Natural killer cell (primary cell): ENCODE results near the gene SORBS2. TPM values are rescaled to one million over a fixed set of nuclear protein-coding genes. Genes with fewer than 3 reads are reported as not detected.

Experiments
- ATAC-seq, 3 donors: fragments of 150-1000 bp in 2 of 3; fragments of 200-7000 bp in 1 of 3; cut with Tn5 transposase; 1 replicate in 1 of 3; 2 replicates in 2 of 3; pipeline ENCODE4 v1.10.0; 2021; ENCODE audit warnings: mild to moderate bottlenecking in 2 of 3, moderate library complexity in 2 of 3
- DNase-seq, 2 donors: peaks; one replicate each; pipeline versions ENCODE4 v3.0.0 to v3.0.0-alpha.2; 2013 to 2021; ENCODE audit warnings: mixed read lengths in 1 of 2
- H3K27ac ChIP-seq: one replicate; pipeline ENCODE4 v1.5.1; 2013; ENCODE audit warnings: mild to moderate bottlenecking, low read length
- H3K27me3 ChIP-seq: one replicate; pipeline ENCODE4 v1.6.1; 2013; ENCODE audit warnings: low read length; ENCODE audit not compliant: control insufficient read depth, insufficient read depth
- H3K36me3 ChIP-seq: one replicate; pipeline ENCODE4 v1.6.1; 2013; ENCODE audit warnings: low read length; ENCODE audit not compliant: control insufficient read depth, insufficient read depth
- H3K4me1 ChIP-seq: one replicate; pipeline ENCODE4 v1.6.1; 2013; ENCODE audit warnings: low read length; ENCODE audit not compliant: control insufficient read depth, insufficient read depth
- H3K4me3 ChIP-seq: one replicate; pipeline ENCODE4 v1.5.1; 2013; ENCODE audit warnings: low read length
- H3K9me3 ChIP-seq: one replicate; pipeline ENCODE4 v1.6.1; 2013; ENCODE audit warnings: low read length; ENCODE audit not compliant: control insufficient read depth, insufficient read depth
- H3K27ac Mint-ChIP-seq, 2 donors: one replicate each; pipeline ENCODE4 v1.8.0; 2022; ENCODE audit warnings: mild to moderate bottlenecking in 2 of 2, mixed read lengths in 2 of 2, moderate library complexity in 1 of 2
- H3K27me3 Mint-ChIP-seq, 2 donors: one replicate each; pipeline ENCODE4 v1.8.0; 2022; ENCODE audit warnings: low read depth in 2 of 2, mixed read lengths in 2 of 2
- H3K36me3 Mint-ChIP-seq: one replicate; pipeline ENCODE4 v1.8.0; 2022; ENCODE audit warnings: mixed read lengths
- H3K4me1 Mint-ChIP-seq, 2 donors: one replicate each; pipeline ENCODE4 v1.8.0; 2022; ENCODE audit warnings: mixed read lengths in 2 of 2
- H3K4me3 Mint-ChIP-seq: one replicate; pipeline ENCODE4 v1.8.0; 2022; ENCODE audit warnings: mild to moderate bottlenecking, moderate library complexity, mixed read lengths
- H3K9me3 Mint-ChIP-seq, 2 donors: one replicate each; pipeline ENCODE4 v1.8.0; 2022; ENCODE audit warnings: mixed read lengths in 2 of 2
- WGBS: methylation state at CpG from one replicate; pipeline ENCODE4 v1.1.7; 2013; ENCODE audit warnings: missing lambda C conversion rate; ENCODE audit not compliant: insufficient coverage; 5-methylcytosine and 5-hydroxymethylcytosine counted together
- intact Hi-C: fragments of 100-400 bp; cut with micrococcal nuclease; formaldehyde crosslinking; loops from one replicate; pipeline ENCODE4 v1.14.2; 2022
- total RNA-seq, 4 donors: library from RNA; stranded (reverse); fragments of 120-200 nt in 1 of 4; gene quantifications; one replicate each; pipeline versions ENCODE4 v1.2.3 to v1.2.4, GENCODE V29; 2013 to 2022
- TF ChIP-seq, protein P1 (sequence below): fragments of 200-600 bp; IDR thresholded peaks from one replicate; pipeline ENCODE4 v1.8.0; 2022; ENCODE audit warnings: antibody characterized with exemption

Gene SORBS2
- total RNA-seq, 3 donors from 2014 or later (not counting 1 experiment from before 2014, with no cell fraction given) = 10.2 to 15.6 (median 13.5) TPM

DNA sequence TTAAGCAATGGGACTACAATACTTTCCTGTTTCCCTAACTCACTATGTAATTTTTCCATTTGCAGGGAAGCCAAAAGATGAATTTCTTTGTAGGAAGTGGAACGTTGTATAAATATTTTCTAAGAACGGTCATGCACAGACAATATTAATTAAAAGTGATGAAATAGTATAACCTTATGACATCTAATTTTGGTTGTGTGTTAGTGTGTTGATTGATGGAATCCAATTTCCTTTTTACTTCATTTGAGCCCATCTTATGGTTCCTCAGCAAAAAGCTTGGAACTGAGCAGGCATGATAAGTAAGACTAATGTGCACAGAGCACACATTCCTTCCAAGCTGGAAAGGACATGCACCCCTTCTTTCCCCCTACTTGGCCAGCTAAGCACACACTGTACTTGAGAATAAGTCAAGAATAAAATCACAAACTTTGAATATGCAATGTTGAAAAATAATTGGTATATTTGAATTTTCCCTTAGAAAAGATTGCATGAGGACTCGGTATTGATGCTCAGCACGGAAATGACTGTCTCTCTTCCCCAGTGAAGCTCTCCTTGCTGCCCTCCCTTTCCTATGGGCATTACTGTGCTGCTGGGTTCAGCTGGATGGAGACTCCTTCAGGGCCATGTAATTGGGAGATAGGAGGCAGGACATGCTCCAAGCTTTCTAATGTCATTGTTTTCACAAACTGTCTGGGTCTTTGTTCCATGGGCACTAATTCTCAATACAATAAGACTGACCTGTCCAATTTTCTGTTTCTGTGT lies 257.4 kb downstream of the SORBS2 start:
- no peak overlapping the region for H3K27ac ChIP-seq
- intact Hi-C loops = no loop called here
- ATAC-seq = no peak
- WGBS = 90% methylated on average over 2 of the region's 4 CpGs
- TF ChIP-seq, protein P1, sequence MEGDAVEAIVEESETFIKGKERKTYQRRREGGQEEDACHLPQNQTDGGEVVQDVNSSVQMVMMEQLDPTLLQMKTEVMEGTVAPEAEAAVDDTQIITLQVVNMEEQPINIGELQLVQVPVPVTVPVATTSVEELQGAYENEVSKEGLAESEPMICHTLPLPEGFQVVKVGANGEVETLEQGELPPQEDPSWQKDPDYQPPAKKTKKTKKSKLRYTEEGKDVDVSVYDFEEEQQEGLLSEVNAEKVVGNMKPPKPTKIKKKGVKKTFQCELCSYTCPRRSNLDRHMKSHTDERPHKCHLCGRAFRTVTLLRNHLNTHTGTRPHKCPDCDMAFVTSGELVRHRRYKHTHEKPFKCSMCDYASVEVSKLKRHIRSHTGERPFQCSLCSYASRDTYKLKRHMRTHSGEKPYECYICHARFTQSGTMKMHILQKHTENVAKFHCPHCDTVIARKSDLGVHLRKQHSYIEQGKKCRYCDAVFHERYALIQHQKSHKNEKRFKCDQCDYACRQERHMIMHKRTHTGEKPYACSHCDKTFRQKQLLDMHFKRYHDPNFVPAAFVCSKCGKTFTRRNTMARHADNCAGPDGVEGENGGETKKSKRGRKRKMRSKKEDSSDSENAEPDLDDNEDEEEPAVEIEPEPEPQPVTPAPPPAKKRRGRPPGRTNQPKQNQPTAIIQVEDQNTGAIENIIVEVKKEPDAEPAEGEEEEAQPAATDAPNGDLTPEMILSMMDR = no peak
- H3K27me3 Mint-ChIP-seq = peaks cover 2 to 27% of the 10 kb centered on the region in 2 donors
- H3K9me3 ChIP-seq = no peaks in the 10 kb centered on the region
- DNase-seq = no peak
- H3K36me3 ChIP-seq = no peaks in the 10 kb centered on the region
- no peaks in the 10 kb centered on the region for H3K9me3 Mint-ChIP-seq
- H3K27me3 ChIP-seq = no peaks in the 10 kb centered on the region
- no peaks in the 10 kb centered on the region for H3K36me3 Mint-ChIP-seq
- H3K4me3 ChIP-seq = no peak overlapping the region
- no peak overlapping the region for H3K27ac Mint-ChIP-seq
- no peaks in the 10 kb centered on the region for H3K4me1 ChIP-seq
- H3K4me3 Mint-ChIP-seq = no peak overlapping the region
- no peaks in the 10 kb centered on the region for H3K4me1 Mint-ChIP-seq

DNA sequence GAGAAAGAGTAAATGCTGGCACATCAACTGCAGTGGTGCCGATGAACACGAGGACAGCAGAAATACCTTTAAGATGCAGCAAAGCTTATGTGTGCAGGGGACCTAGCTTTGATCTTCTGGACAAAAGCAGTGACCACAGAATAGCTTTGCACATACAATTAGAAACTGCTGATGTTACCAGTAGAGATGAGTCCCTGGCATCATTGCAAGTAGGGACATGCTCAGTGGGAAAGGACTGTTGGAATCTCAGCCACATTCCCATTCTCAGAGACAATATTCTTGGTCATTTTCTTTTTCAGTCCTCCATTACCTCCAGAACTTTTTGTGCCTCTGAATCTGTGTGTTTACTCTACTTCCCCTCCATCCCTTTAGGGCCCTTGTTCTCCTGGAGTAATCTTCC lies 259.7 kb downstream of the SORBS2 start:
- Histone ChIP-seq H3K27ac (no peak overlapping the region), H3K36me3 (no peaks in the 10 kb centered on the region), H3K27me3 (no peaks in the 10 kb centered on the region), H3K4me3 (no peak overlapping the region), H3K4me1 (no peaks in the 10 kb centered on the region), H3K9me3 (no peaks in the 10 kb centered on the region)
- TF ChIP-seq, protein P1 = no peak
- intact Hi-C loops = no loop called here
- no peaks in the 10 kb centered on the region for H3K9me3 Mint-ChIP-seq
- 85% methylated on average over 2 of the region's 2 CpGs for WGBS
- no peaks in the 10 kb centered on the region for H3K4me1 Mint-ChIP-seq
- ATAC-seq (no peak), DNase-seq (no peak)
- H3K27ac Mint-ChIP-seq = no peak overlapping the region
- no peaks in the 10 kb centered on the region for H3K36me3 Mint-ChIP-seq
- peaks cover 2 to 24% of the 10 kb centered on the region in 2 donors for H3K27me3 Mint-ChIP-seq
- H3K4me3 Mint-ChIP-seq = no peak overlapping the region

DNA sequence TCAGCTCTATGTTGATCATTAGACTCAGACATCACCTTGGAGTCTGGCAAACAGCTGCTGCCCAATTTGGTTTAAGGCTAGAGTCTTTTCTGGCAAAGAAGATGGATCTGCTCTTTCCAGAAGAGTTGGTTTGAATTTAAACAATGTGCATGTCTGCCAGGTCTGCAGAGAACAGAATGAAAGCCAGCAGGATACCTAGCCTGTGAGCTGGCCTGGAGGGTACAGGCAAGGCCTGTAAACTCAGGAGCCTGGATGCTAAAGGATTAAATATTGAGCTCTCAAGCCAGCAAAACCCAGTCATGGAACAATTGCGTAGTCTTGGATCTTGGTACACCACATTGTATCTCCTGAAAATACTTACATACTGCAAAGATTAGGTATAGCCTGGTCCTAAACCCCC lies 261.1 kb downstream of the SORBS2 start:
- 100% methylated on average over 1 of the region's 1 CpG for WGBS

More for the DNA sequence above, 261.1 kb downstream of the SORBS2 start:
- Mint-ChIP-seq H3K27me3 (peaks cover 0 to 24% of the 10 kb centered on the region in 2 donors), H3K27ac (no peak overlapping the region), H3K4me3 (no peak overlapping the region), H3K36me3 (no peaks in the 10 kb centered on the region), H3K4me1 (no peaks in the 10 kb centered on the region), H3K9me3 (no peaks in the 10 kb centered on the region)
- Histone ChIP-seq H3K36me3 (no peaks in the 10 kb centered on the region), H3K4me3 (no peak overlapping the region), H3K27ac (no peak overlapping the region), H3K27me3 (no peaks in the 10 kb centered on the region), H3K9me3 (no peaks in the 10 kb centered on the region), H3K4me1 (no peaks in the 10 kb centered on the region)
- no peak for ATAC-seq
- TF ChIP-seq, protein P1 = no peak
- intact Hi-C loops = no loop called here
- DNase-seq = no peak
